AG04449 (cell line): ENCODE data around the gene MGAT1.

Experiments
- CTCF ChIA-PET: fragments of 350-600 bp; formaldehyde crosslinking; extraction: SDS; loops from one replicate; lab custom pipeline; 2021; ENCODE audit warnings: antibody characterized with exemption; lab: Yijun Ruan, JAX
- POLR2A ChIA-PET: fragments of 400-600, 350-600 bp; formaldehyde crosslinking; extraction: SDS; loops from one replicate; lab custom pipeline; 2020; ENCODE audit warnings: antibody characterized with exemption, inconsistent platforms; lab: Yijun Ruan, JAX
- DNase-seq: peaks from one replicate; pipeline ENCODE4 v3.0.0-alpha.2; 2010; ENCODE audit warnings: low read depth, low spot score
- H3K4me3 ChIP-seq: 2 replicates; pipeline ENCODE4 v1.5.1; 2011; ENCODE audit warnings: low read depth, mild to moderate bottlenecking, control low read depth, low read length
- TF ChIP-seq, protein P1 (sequence below): IDR thresholded peaks from one replicate; pipeline ENCODE4 v1.5.1; 2011; ENCODE audit warnings: mild to moderate bottlenecking, moderate library complexity, low read length, control low read depth, inconsistent platforms; ENCODE audit not compliant: insufficient read depth; ENCODE audit errors: missing control alignments

Gene MGAT1

DNA sequence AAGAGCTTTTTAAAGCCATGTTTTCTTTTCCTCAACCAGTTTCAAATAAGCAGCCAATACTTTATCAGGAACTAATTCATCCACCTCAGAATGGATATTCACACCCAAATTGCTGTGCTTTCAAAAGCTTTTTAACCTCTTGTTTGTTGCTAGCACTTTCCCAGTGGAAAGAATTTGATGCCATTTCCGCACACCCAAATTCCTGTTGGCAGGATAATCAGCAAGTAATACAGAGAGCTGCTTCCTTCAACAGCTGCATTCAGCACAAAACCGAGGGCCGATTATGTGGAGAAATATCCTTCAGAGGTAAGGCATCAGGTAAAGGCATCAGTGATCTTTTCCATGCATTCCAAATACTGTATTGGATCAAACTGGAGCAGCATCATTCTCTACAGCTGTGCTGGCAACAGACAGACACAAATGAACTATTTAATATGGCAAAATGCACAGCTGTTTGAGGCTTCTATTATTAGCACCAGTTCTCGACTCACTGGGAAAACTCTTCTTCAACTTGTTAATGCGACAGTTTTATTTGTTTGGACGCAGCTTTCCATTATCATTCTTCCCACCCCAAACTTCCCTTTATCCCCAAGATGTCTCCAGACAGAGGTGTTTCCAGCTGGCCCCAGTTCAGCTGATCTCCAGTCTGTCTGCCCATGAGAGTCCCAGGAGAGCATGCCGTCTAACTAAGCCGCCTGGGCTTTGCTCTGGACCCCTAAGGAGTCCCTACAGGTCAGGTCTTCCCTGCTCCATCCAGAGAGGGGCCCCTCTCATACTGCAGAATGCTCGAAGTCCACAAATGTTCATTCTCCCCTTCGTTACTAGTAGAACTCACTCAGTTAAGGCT, 22.2 kb upstream of the MGAT1 start:
- H3K4me3 ChIP-seq: no peak overlapping the region
- ChIA-PET CTCF (interaction anchor here (0.9 to 2.3 kb wide), 4 partner anchors 9 to 42 kb away, joined by 3 to 6 read pairs (median 3); no protein-coding TSS in a partner anchor), POLR2A (interaction anchor here (0.6 to 0.7 kb wide), 2 partner anchors 14 to 35 kb away, joined by 3 to 4 read pairs; no protein-coding TSS in a partner anchor)
- DNase-seq: no peak
- TF ChIP-seq, protein P1, sequence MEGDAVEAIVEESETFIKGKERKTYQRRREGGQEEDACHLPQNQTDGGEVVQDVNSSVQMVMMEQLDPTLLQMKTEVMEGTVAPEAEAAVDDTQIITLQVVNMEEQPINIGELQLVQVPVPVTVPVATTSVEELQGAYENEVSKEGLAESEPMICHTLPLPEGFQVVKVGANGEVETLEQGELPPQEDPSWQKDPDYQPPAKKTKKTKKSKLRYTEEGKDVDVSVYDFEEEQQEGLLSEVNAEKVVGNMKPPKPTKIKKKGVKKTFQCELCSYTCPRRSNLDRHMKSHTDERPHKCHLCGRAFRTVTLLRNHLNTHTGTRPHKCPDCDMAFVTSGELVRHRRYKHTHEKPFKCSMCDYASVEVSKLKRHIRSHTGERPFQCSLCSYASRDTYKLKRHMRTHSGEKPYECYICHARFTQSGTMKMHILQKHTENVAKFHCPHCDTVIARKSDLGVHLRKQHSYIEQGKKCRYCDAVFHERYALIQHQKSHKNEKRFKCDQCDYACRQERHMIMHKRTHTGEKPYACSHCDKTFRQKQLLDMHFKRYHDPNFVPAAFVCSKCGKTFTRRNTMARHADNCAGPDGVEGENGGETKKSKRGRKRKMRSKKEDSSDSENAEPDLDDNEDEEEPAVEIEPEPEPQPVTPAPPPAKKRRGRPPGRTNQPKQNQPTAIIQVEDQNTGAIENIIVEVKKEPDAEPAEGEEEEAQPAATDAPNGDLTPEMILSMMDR: no peak

DNA sequence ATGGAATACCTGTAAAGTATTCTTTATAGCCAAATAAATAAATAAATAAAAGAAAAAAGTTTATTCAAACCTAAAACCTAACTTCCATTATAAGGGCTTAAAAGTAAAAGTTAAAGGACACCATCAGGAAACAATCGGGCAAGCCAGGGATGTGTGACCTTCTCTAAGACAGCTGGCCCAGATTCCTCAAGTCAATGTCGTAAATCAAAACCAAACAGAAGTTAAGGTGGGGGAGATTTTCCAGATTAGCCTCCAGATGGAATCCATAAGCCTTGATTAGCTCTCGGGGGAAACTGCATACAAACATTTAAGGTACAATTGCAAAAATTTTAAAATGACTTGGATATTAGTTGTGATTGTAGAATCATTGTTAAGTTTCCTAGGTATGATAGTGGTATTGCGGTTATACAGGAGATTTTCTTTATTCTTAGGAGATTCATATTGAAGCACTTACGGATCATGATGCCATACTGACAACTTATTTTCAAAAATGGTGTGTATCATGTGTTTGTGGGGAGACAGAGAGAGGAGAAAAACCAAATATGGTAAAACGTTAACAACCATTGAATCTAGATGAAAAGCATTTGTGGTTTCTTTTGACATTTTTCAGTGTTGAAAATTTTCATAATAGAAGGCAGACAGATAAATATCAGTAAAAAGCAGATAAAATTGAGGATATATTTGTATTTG, 21.5 kb upstream of the MGAT1 start:
- H3K4me3 ChIP-seq: no peak overlapping the region
- no peak for DNase-seq
- ChIA-PET POLR2A (interaction anchor here (0.5 kb wide), 1 partner anchor 35 kb away, joined by 3 read pairs; no protein-coding TSS in a partner anchor), CTCF (interaction anchor here (1.0 to 2.3 kb wide), 3 partner anchors 9 to 41 kb away, joined by 3 to 6 read pairs (median 3); no protein-coding TSS in a partner anchor)
- TF ChIP-seq, protein P1: no peak

DNA sequence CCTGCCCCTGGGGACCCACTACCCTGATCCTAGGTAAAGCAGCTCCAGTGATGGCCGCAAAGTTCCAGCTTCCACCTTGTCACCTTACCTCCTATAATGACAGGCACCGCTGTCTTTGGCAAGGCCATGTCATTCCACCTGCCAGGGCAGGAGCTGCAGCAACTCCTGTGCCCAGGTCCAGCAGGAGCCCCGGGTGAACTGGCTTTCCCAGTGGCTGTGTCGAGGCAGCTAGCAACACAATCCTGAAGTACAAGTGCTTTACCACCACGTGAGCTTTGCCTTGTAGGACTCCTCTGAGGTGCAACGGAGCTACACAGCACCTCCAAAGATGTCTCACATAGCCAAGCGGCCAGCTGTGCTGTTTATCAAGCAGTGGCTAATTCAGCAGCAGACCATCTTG, 20.7 kb upstream of the MGAT1 start:
- ChIA-PET POLR2A (no interaction called here), CTCF (no interaction called here)
- TF ChIP-seq, protein P1: no peak
- H3K4me3 ChIP-seq: no peak overlapping the region
- no peak for DNase-seq

DNA sequence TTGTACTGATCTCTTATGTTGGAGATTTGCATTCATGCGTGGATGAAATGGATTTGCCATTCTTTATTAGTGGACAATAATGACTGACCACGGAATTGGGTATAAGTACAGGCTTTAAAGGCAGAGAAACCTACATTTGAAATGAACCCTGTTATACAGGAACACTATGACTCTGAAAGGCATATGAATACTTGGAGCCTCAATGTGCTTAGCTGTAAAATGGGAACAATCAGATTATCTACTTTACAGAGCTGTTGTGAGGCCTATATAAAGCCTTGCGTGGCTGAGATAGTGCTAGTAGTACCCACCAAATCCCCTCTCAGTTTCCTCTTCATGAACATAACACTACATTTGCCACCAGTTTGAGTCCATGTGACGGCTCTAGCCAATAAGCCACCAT, 18.9 kb upstream of the MGAT1 start:
- TF ChIP-seq, protein P1: no peak
- ChIA-PET POLR2A (no interaction called here), CTCF (interaction anchor here (1.0 to 1.4 kb wide), 2 partner anchors 9 to 10 kb away, joined by 4 to 7 read pairs; no protein-coding TSS in a partner anchor)
- DNase-seq: no peak
- H3K4me3 ChIP-seq: no peak overlapping the region

DNA sequence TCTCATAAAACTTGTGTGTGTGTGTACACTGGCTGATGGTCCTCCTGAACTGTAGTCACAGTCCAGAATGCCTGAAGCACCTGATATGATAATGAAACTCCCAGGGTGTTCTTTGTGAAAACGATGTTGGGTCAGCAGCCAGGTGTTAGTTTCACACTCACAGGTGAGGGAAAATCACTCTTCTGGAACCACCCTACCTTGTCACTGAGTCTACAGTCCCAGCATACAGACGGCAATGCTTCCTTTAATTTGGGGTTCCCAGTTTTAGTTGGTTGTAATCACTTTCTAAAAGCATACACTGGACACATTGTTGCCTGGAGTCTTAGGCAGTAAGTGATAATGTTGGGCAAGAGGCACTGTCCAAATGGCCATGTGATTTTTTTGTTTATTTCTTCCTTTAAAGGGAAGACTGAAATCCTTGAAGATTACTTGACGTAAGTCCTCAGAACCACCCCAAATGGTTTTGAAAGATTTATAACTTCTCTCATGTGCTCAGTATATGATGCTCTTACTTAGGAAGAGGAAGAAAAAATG, 18.2 kb upstream of the MGAT1 start:
- POLR2A ChIA-PET: no interaction called here
- DNase-seq: no peak
- CTCF ChIA-PET: interaction anchor here (1.0 to 1.4 kb wide), 2 partner anchors 10 kb away, joined by 4 to 7 read pairs; no protein-coding TSS in a partner anchor
- H3K4me3 ChIP-seq: no peak overlapping the region
- TF ChIP-seq, protein P1: no peak
